ENCODE results near the gene PCGF2. TPM values are rescaled to one million over a fixed set of nuclear protein-coding genes. Genes with fewer than 3 reads are reported as not detected.
A peak's percentile ranks its signal among the peaks of the same experiment; 100 is the strongest.

Gene PCGF2
- total RNA-seq, 1 experiment from 2014 or later = 95.1 TPM

GRCh38 chr17:38751808-38752307 lies 3.7 kb upstream of the PCGF2 start:
- peak; percentile 85 to 91 for DNase-seq
- ChIA-PET CTCF (interaction anchor here (0.7 to 1.2 kb wide), 3 partner anchors 75 to 221 kb away, joined by 4 read pairs; no protein-coding TSS in a partner anchor), POLR2A (interaction anchor here (0.6 to 1.2 kb wide), 3 partner anchors 102 to 242 kb away, joined by 3 to 7 read pairs (median 3); partner anchors contain the start of gene RPL23)
- intact Hi-C loops (cut with micrococcal nuclease; ENCODE audit: unreplicated experiment) = loop anchor here (1.0 to 5.0 kb wide), 2 partner anchors 47 to 400 kb away; partner anchors contain the start of genes PIP4K2B and PLXDC1
- Mint-ChIP-seq H3K9me3 (ENCODE audit: unreplicated experiment) (no peaks in the 10 kb centered on the region), H3K4me3 (ENCODE audit: unreplicated experiment) (peak overlapping the region; percentile 79), H3K27me3 (ENCODE audit: insufficient read depth, unreplicated experiment) (peaks cover 2% of the 10 kb centered on the region), H3K36me3 (ENCODE audit: insufficient read depth, unreplicated experiment) (peaks cover 62% of the 10 kb centered on the region), H3K4me1 (ENCODE audit: low read depth, unreplicated experiment) (peaks cover 19% of the 10 kb centered on the region), H3K27ac (ENCODE audit: unreplicated experiment) (peak overlapping the region; percentile 80)
- no peak for TF ChIP-seq CTCF (IDR thresholded peaks at IDR 0.05; ENCODE audit: insufficient read depth in 1 of 2, low read depth in 1 of 2, low read length in 1 of 2, severe bottlenecking in 1 of 2, unreplicated experiment in 1 of 2)
- H3K9me3 ChIP-seq = no peaks in the 10 kb centered on the region
- peak overlapping the region; percentile 90 for H3K4me3 ChIP-seq (ENCODE audit: low read depth, low read length)
- H3K4me1 ChIP-seq = peaks cover 16% of the 10 kb centered on the region
- TSS peak; percentile 58 for BruUV-seq (replicated peaks)
- H3K36me3 ChIP-seq (ENCODE audit: control insufficient read depth, insufficient read depth, low read length) = no peaks in the 10 kb centered on the region; the same call in 1 of the 2 replicates
- H3K27me3 ChIP-seq (replicated peaks; ENCODE audit: control insufficient read depth, insufficient read depth, low read length) = no peaks in the 10 kb centered on the region

GRCh38 chr17:38751144-38751807 lies 3.1 kb upstream of the PCGF2 start:
- POLR2A ChIA-PET = interaction anchor here (0.6 to 1.2 kb wide), 3 partner anchors 43 to 403 kb away, joined by 3 to 4 read pairs (median 3); no protein-coding TSS in a partner anchor

More at GRCh38 chr17:38751144-38751807, 3.1 kb upstream of the PCGF2 start:
- peak overlapping the region; percentile 79 for H3K4me3 Mint-ChIP-seq (ENCODE audit: unreplicated experiment)
- no TSS peak for BruUV-seq (replicated peaks)
- TF ChIP-seq CTCF (IDR thresholded peaks at IDR 0.05; ENCODE audit: insufficient read depth in 1 of 2, low read depth in 1 of 2, low read length in 1 of 2, severe bottlenecking in 1 of 2, unreplicated experiment in 1 of 2) = no peak
- Histone ChIP-seq H3K4me3 (ENCODE audit: low read depth, low read length) (peak overlapping the region; percentile 90), H3K9me3 (no peaks in the 10 kb centered on the region), H3K4me1 (peaks cover 22% of the 10 kb centered on the region), H3K36me3 (ENCODE audit: control insufficient read depth, insufficient read depth, low read length) (no peaks in the 10 kb centered on the region; the same call in 1 of the 2 replicates), H3K27me3 (replicated peaks; ENCODE audit: control insufficient read depth, insufficient read depth, low read length) (no peaks in the 10 kb centered on the region)
- no peak for DNase-seq
- peaks cover 2% of the 10 kb centered on the region for H3K27me3 Mint-ChIP-seq (ENCODE audit: insufficient read depth, unreplicated experiment)
- H3K36me3 Mint-ChIP-seq (ENCODE audit: insufficient read depth, unreplicated experiment) = peaks cover 58% of the 10 kb centered on the region
- no peaks in the 10 kb centered on the region for H3K9me3 Mint-ChIP-seq (ENCODE audit: unreplicated experiment)
- H3K27ac Mint-ChIP-seq (ENCODE audit: unreplicated experiment) = peak overlapping the region; percentile 80
- peaks cover 25% of the 10 kb centered on the region for H3K4me1 Mint-ChIP-seq (ENCODE audit: low read depth, unreplicated experiment)
- CTCF ChIA-PET = interaction anchor here (0.7 to 1.2 kb wide), 3 partner anchors 74 to 222 kb away, joined by 4 read pairs; no protein-coding TSS in a partner anchor
- intact Hi-C loops (cut with micrococcal nuclease; ENCODE audit: unreplicated experiment) = loop anchor here (5.0 kb wide), 1 partner anchor 401 kb away; the partner anchor contains the start of gene PLXDC1
